ENCODE results near the gene SARNP. TPM values are rescaled to one million over a fixed set of nuclear protein-coding genes. Genes with fewer than 3 reads are reported as not detected.

Gene SARNP
- total RNA-seq, 1 donor from 2014 or later, result 93.8 TPM

Other genes with a start within 250 kb of the SARNP start
- not detected in 2 replicates for gene OR2AP1, start 245.3 kb downstream of the SARNP start, total RNA-seq
- gene OR10P1, start 180.8 kb downstream of the SARNP start, total RNA-seq, result not detected in 2 replicates
- gene ITGA7, start 109.8 kb downstream of the SARNP start, total RNA-seq, result 0.42 and 0.68 TPM in 2 replicates
- 55.8 and 61.2 TPM in 2 replicates for gene BLOC1S1, start 101.7 kb downstream of the SARNP start, total RNA-seq
- gene RDH5, start 97.3 kb downstream of the SARNP start, total RNA-seq, result 0.74 and 2.2 TPM in 2 replicates
- 752 and 1,427 TPM in 2 replicates for gene CD63, start 88.7 kb downstream of the SARNP start, total RNA-seq
- 1.4 and 5.9 TPM in 2 replicates for gene GDF11, start 74.6 kb downstream of the SARNP start, total RNA-seq
- gene ORMDL2, start 317 bp upstream of the SARNP start, total RNA-seq, result 35.3 and 38.6 TPM in 2 replicates
- gene DNAJC14, start 11.9 kb upstream of the SARNP start, total RNA-seq, result 63.2 and 65.9 TPM in 2 replicates
- gene MMP19, start 25.2 kb upstream of the SARNP start, total RNA-seq, result 0.68 and 1.1 TPM in 2 replicates
- 33.1 and 34.9 TPM in 2 replicates for gene PYM1, start 110.2 kb upstream of the SARNP start, total RNA-seq
- 23.7 and 41.5 TPM in 2 replicates for gene DGKA, start 113.4 kb upstream of the SARNP start, total RNA-seq
- 0.37 and 1.5 TPM in 2 replicates for gene PMEL, start 148.3 kb upstream of the SARNP start, total RNA-seq
- gene CDK2, start 149.1 kb upstream of the SARNP start, total RNA-seq, result 20.8 and 35.0 TPM in 2 replicates
- 44.8 and 67.1 TPM in 2 replicates for gene RAB5B, start 156.4 kb upstream of the SARNP start, total RNA-seq
- 12.4 and 18.9 TPM in 2 replicates for gene SUOX, start 179.6 kb upstream of the SARNP start, total RNA-seq
- gene IKZF4, start 203.3 kb upstream of the SARNP start, total RNA-seq, result 0.70 and 1.4 TPM in 2 replicates
- gene RPS26, start 224.2 kb upstream of the SARNP start, total RNA-seq, result 199 and 372 TPM in 2 replicates